Retinal pigment epithelial cell (primary cell): Measurements from ENCODE around the gene INPP5D.

Source experiments
- DNase-seq: peaks from one replicate; pipeline ENCODE4 v3.0.0-alpha.2; 2010; ENCODE audit warnings: low read depth
- H3K4me3 ChIP-seq: 2 replicates; pipeline ENCODE4 v1.5.1; 2011; ENCODE audit warnings: mild to moderate bottlenecking, low read length, control low read depth, moderate library complexity
- TF ChIP-seq, protein P1 (sequence below): conservative IDR thresholded peaks from 2 replicates; pipeline ENCODE4 v1.5.1; 2011; ENCODE audit warnings: low read depth, low read length, control low read depth, inconsistent platforms

INPP5D gene

DNA sequence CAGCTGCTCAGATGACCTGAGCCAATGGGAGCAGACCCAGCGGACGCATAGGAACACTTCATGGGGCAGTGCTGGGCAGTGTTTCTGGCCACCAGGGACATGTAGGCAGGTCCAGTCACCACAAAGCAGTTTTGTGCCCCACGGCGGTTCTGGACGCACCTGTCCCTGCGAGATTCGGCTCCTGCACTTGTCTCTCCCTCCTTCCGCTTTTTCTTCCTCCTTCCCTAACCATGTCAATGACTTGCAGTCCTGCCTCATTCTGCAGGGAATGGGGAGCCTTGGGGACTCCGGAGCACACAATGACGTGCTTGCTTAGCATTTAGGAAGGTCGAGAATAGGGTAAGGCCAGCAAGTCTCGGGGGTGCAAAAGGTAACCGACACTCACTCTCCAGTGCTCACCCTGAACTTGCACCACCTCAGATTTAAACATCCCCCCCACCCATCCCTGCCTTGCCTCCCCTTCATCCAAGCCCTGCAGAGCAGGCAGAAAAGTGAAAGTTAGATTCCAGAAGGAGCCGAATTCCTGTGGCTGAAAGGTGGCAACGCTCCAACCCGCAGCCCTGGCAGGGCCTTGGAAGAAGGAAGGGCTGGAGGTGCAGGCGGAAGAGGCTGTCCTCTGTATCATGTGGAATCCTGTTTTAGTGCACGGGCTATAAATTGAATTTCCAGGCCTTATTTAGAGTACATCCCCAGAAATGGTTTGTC, 150.9 kb downstream of the INPP5D start:
- H3K4me3 ChIP-seq = no peak overlapping the region
- TF ChIP-seq, protein P1, sequence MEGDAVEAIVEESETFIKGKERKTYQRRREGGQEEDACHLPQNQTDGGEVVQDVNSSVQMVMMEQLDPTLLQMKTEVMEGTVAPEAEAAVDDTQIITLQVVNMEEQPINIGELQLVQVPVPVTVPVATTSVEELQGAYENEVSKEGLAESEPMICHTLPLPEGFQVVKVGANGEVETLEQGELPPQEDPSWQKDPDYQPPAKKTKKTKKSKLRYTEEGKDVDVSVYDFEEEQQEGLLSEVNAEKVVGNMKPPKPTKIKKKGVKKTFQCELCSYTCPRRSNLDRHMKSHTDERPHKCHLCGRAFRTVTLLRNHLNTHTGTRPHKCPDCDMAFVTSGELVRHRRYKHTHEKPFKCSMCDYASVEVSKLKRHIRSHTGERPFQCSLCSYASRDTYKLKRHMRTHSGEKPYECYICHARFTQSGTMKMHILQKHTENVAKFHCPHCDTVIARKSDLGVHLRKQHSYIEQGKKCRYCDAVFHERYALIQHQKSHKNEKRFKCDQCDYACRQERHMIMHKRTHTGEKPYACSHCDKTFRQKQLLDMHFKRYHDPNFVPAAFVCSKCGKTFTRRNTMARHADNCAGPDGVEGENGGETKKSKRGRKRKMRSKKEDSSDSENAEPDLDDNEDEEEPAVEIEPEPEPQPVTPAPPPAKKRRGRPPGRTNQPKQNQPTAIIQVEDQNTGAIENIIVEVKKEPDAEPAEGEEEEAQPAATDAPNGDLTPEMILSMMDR = no peak
- peak; percentile 65 for DNase-seq

DNA sequence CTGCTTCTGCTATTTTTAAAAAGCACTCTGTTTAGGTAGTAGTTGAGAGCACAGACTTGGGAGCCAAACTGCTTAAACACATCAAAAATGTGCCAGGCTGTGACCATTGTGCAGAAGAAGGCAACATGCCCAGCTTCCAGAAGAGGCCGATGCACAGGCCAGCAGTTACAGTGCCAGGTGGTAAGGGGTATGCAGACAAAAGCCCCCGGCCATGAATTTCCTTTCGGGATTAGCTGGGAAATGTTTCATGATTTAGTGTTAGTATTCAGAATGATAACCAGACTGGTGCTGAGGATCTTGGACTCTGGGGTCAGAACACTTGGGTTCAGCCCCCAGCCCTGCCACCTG, 151.4 kb downstream of the INPP5D start:
- no peak overlapping the region for H3K4me3 ChIP-seq
- DNase-seq = no peak
- TF ChIP-seq, protein P1 = no peak

DNA sequence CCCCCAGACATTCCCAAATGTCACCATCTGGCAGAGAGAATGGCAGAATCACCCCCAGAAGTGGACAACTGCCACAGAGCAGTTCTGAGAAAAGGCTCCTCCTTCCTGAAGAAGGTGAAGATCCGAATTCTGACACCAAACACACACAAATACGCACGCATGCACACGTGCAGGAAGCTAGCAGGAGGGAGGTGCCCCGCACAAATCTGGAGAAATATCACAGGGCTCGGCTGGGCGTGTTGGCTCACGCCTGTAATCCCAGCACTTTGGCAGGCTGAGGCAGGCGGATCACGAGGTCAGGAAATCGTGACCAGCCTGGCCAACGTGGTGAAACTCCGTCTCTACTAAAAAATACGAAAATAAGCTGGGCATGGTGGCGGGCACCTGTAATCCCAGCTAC, 152.9 kb downstream of the INPP5D start:
- TF ChIP-seq, protein P1 = no peak
- no peak overlapping the region for H3K4me3 ChIP-seq
- no peak for DNase-seq

DNA sequence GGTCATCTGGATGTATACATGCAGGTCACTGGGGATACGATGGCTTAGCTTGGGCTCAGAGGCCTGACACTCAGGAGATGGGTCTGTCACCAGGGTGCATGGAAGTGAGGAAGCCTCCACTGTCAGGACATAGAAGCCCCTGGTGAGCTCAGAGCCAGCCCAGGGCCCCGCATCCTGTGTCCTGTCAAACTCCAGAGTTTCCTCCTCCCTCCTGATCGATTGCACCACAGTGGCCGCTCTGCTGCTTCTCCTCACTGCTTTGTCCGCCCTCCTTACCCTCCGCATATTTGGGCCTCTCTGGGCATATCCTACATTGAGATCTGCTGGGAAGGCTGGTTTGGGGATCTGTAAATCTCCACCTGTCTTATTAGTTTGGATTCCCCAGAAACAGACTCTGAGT, 153.8 kb downstream of the INPP5D start:
- TF ChIP-seq, protein P1 = no peak
- no peak overlapping the region for H3K4me3 ChIP-seq
- no peak for DNase-seq

DNA sequence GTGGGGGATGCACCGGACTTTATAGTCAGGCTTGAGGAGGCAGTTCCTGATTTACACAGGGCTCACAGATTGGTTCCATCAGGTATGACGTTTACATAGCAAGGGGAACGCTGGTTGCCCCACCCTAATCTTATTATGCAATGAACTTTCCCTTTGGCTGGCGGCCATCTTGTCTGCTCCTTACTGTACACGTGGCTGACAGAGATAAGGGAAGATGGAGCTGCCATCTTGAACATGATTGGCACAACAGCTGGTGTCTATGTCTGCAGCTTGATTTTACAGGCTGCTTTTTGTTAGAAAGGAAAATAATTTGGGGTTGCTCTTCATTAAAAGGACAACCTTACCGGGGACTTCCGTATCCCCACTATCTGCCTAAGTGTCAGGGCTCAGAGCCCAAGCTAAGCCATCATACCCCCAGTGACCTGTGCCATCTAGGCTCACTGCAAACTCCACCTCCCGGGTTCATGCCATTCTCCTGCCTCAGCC, 157.8 kb downstream of the INPP5D start:
- H3K4me3 ChIP-seq = no peak overlapping the region
- no peak for DNase-seq
- TF ChIP-seq, protein P1 = no peak

DNA sequence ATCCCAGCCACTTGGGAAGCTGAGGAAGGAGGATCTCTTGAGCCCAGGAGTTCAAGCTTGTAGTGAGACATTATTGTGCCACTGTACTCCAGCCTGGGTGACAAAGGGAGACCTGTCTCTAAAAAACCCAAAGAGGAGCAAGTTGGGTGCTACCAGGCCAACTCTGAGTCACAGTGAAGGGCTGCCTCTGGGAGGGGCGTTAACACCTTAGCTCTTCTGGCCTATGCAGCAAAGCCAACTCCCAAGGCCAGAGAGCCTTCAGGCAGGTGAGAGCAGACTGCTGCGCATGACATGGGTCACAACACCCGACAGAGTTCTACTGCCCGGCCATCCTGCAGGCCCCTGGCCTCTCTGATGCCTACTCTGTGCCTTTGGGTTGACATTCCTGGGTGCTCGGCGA, 158.7 kb downstream of the INPP5D start:
- no peak overlapping the region for H3K4me3 ChIP-seq
- DNase-seq = no peak
- TF ChIP-seq, protein P1 = no peak

DNA sequence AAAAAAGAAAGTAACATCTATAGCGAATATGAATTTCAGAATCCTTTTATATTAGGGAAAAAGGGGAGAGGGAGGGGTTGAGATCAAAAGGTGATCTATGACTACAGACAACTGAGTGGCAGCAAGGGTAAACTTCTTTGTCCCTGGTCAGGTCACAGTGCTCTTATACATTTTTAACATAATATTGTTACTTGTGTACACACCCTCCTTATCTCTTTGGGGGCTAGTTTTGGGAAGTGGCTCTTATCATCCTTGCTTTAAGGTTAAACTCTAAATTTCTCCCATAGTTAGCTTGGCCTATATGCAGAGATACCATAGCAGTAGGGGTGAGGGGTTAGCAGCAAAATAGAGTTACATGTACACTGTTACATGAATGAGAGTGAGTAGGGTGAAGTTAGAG, 159.7 kb downstream of the INPP5D start:
- H3K4me3 ChIP-seq = no peak overlapping the region
- DNase-seq = no peak
- TF ChIP-seq, protein P1 = no peak
